Endothelial cell of umbilical vein (primary cell): ENCODE measurements around the gene CMIP. TPM values are rescaled to one million over a fixed set of nuclear protein-coding genes. Genes with fewer than 3 reads are reported as not detected.
"Not testable (repeated sequence)": the region's sequence is repeated elsewhere in the genome, so short reads cannot be mapped to it uniquely, and the experiment has no call there.

ENCODE experiments used
- BruUV-seq: library from RNA; stranded (reverse); fragments of 400-500 nt; replicated peaks from 2 replicates; lab custom pipeline; 2021; lab: Mats Ljungman, UMichigan
- CTCF ChIA-PET: fragments of 300-600, 350-600 bp; sonication (Branson Sonifier 250); formaldehyde crosslinking; loops from one replicate; lab custom pipeline; 2021; ENCODE audit warnings: antibody characterized with exemption, inconsistent platforms; lab: Charles Lee
- POLR2A ChIA-PET: fragments of 300-600, 350-600 bp; sonication (Branson Sonifier 250); formaldehyde crosslinking; loops from one replicate; lab custom pipeline; 2021; ENCODE audit warnings: antibody characterized with exemption, inconsistent platforms; lab: Charles Lee
- DNase-seq: peaks from one replicate; pipeline ENCODE4 v3.0.0-alpha.2; 2011; ENCODE audit warnings: low read depth, low spot score
- FAIRE-seq: peaks from 2 replicates; lab custom pipeline; 2011; peaks lifted over from hg19 to GRCh38; lab: Jason Lieb, UNC
- H2AFZ ChIP-seq: 2 replicates; pipeline ENCODE4 v1.6.0; 2012; ENCODE audit warnings: low read depth, low read length, control low read depth, inconsistent platforms
- H3K27ac ChIP-seq: 2 replicates; pipeline ENCODE4 v1.5.1; 2011; ENCODE audit warnings: low read depth, mild to moderate bottlenecking, control low read depth, low read length, moderate library complexity; ENCODE audit not compliant: insufficient read depth
- H3K27me3 ChIP-seq, 2 experiments: 2 replicates each; pipeline versions ENCODE4 v1.6.0 to v1.6.1; 2011; ENCODE audit warnings: low read length in 2 of 2, mixed read lengths in 1 of 2; ENCODE audit not compliant: control insufficient read depth in 2 of 2, insufficient read depth in 2 of 2
- H3K36me3 ChIP-seq, 2 experiments: 2 replicates in 1 of 2; 3 replicates in 1 of 2; pipeline ENCODE4 v1.5.1; 2011; ENCODE audit warnings: low read length in 2 of 2, mild to moderate bottlenecking in 1 of 2, moderate library complexity in 1 of 2; ENCODE audit not compliant: control insufficient read depth in 2 of 2, insufficient read depth in 2 of 2; ENCODE audit errors: extremely low read depth in 1 of 2
- H3K4me1 ChIP-seq: 3 replicates; pipeline ENCODE4 v1.5.1; 2011; ENCODE audit warnings: mild to moderate bottlenecking, low read length; ENCODE audit not compliant: control insufficient read depth, insufficient read depth; ENCODE audit errors: extremely low read depth
- H3K4me2 ChIP-seq: 2 replicates; pipeline ENCODE4 v1.6.1; 2011; ENCODE audit warnings: low read length, control low read depth, mixed read lengths; ENCODE audit not compliant: insufficient read depth
- H3K4me3 ChIP-seq, 3 experiments: fragments of 200-600 bp in 1 of 3; sonication (generic), shearing (Covaris generic) in 1 of 3; replicated peaks in 1 of 3; 2 replicates each; pipeline ENCODE4 v1.5.1; 2011 to 2016; ENCODE audit warnings: control low read depth in 3 of 3, low read length in 3 of 3, mild to moderate bottlenecking in 2 of 3, inconsistent platforms in 1 of 3, low read depth in 1 of 3, moderate library complexity in 1 of 3; ENCODE audit not compliant: insufficient read depth in 1 of 3
- H3K79me2 ChIP-seq: 2 replicates; pipeline ENCODE4 v1.6.0; 2012; ENCODE audit warnings: low read length, inconsistent platforms; ENCODE audit not compliant: control insufficient read depth, insufficient read depth
- H3K9ac ChIP-seq: replicated peaks from 2 replicates; pipeline ENCODE3; 2011; ENCODE audit warnings: low read length, control low read depth; ENCODE audit not compliant: insufficient read depth; ENCODE audit errors: extremely low read depth
- H3K9me1 ChIP-seq: replicated peaks from 3 replicates; pipeline ENCODE4 v1.6.0; 2011; ENCODE audit warnings: mild to moderate bottlenecking, low read length; ENCODE audit not compliant: control insufficient read depth, insufficient read depth; ENCODE audit errors: extremely low read depth
- H3K9me3 ChIP-seq: replicated peaks from 2 replicates; pipeline ENCODE4 v1.5.1; 2012; ENCODE audit warnings: low read length, inconsistent platforms; ENCODE audit not compliant: control insufficient read depth, insufficient read depth
- H4K20me1 ChIP-seq: replicated peaks from 2 replicates; pipeline ENCODE3; 2011; ENCODE audit warnings: mild to moderate bottlenecking, low read length; ENCODE audit not compliant: control insufficient read depth, insufficient read depth; ENCODE audit errors: extremely low read depth
- CTCF ChIP-seq, 2 donors: IDR thresholded peaks; 1 replicate in 1 of 2; 2 replicates in 1 of 2; pipeline ENCODE4 v1.5.1; 2011; ENCODE audit warnings: low read length in 2 of 2, mild to moderate bottlenecking in 2 of 2, moderate library complexity in 2 of 2, control low read depth in 1 of 2, inconsistent platforms in 1 of 2, low read depth in 1 of 2; ENCODE audit not compliant: insufficient read depth in 1 of 2; ENCODE audit errors: extremely low read depth in 1 of 2
- EZH2 ChIP-seq: IDR thresholded peaks from 2 replicates; pipeline ENCODE4 v1.6.1; 2012; ENCODE audit warnings: borderline replicate concordance, low read depth, mild to moderate bottlenecking, moderate library complexity, low read length, inconsistent platforms; ENCODE audit not compliant: severe bottlenecking
- FOS ChIP-seq: IDR thresholded peaks from 2 replicates; pipeline ENCODE4 v1.6.1; 2011; ENCODE audit warnings: mild to moderate bottlenecking, low read length, moderate library complexity, borderline replicate concordance; ENCODE audit not compliant: insufficient read depth
- GATA2 ChIP-seq: IDR thresholded peaks from 2 replicates; pipeline ENCODE4 v1.7.0; 2011; ENCODE audit warnings: low read depth, mild to moderate bottlenecking, moderate library complexity, mixed read lengths, low read length; ENCODE audit not compliant: insufficient read length, insufficient read depth
- JUN ChIP-seq: IDR thresholded peaks from 2 replicates; pipeline ENCODE4 v1.6.1; 2011; ENCODE audit warnings: borderline replicate concordance, low read depth; ENCODE audit not compliant: insufficient read length, insufficient read depth
- MAX ChIP-seq: IDR thresholded peaks from 2 replicates; pipeline ENCODE4 v1.6.1; 2011; ENCODE audit not compliant: insufficient read depth, insufficient read length
- MYC ChIP-seq: IDR thresholded peaks from one replicate; pipeline ENCODE4 v1.6.1; 2011; ENCODE audit warnings: mild to moderate bottlenecking, low read depth, low read length
- POLR2A ChIP-seq: IDR thresholded peaks from 2 replicates; pipeline ENCODE4 v1.6.1; 2012; ENCODE audit warnings: low read depth, mild to moderate bottlenecking, control low read depth, low read length
- POLR2AphosphoS5 ChIP-seq: IDR thresholded peaks from 2 replicates; pipeline ENCODE4 v1.6.1; 2012; ENCODE audit warnings: low read depth, mild to moderate bottlenecking, control low read depth, low read length, moderate library complexity; ENCODE audit not compliant: insufficient read depth
- dilution Hi-C: fragments of 300-500 bp; cut with MboI; formaldehyde crosslinking; loops from one replicate; pipeline ENCODE4 v1.15.0; 2019; ENCODE audit warnings: low sequenced_read_pairs; ENCODE audit not compliant: extremely low pct_ligation_motif_present
- intact Hi-C: fragments of 100-400 bp; cut with micrococcal nuclease; formaldehyde crosslinking; loops from one replicate; pipeline ENCODE4 v1.10.0; 2022
- polyA plus RNA-seq, 4 experiments: library from polyadenylated mRNA; depleted of rRNA in 3 of 4; stranded (reverse) in 3 of 4; unstranded in 1 of 4; fragments of >200 nt; gene quantifications; 2 replicates each; pipeline versions ENCODE4 v1.2.1 to v1.2.3, GENCODE V29; 2011 to 2012; ENCODE audit warnings: missing spikeins in 1 of 4
- total RNA-seq: library from RNA; stranded (reverse); gene quantifications from 2 replicates; pipeline ENCODE4 v1.2.3, GENCODE V29; 2021

Gene CMIP
- total and polyA plus RNA-seq, 2 donors (not counting 3 experiments of a cell fraction or from before 2014, with no cell fraction given), result 29.0 to 101 TPM

GRCh38 chr16:81421536-81421935, 23.1 kb upstream of the CMIP start:
- H4K20me1 ChIP-seq, result no peaks in the 10 kb centered on the region
- TF ChIP-seq MAX, result no peak
- no peak for TF ChIP-seq GATA2
- no peak for TF ChIP-seq POLR2AphosphoS5
- TF ChIP-seq JUN, result no peak
- TF ChIP-seq FOS, result no peak
- no peak for TF ChIP-seq EZH2
- TF ChIP-seq MYC, result no peak
- TF ChIP-seq POLR2A, result no peak
- TF ChIP-seq CTCF (IDR thresholded peaks at IDR 0.05; ENCODE audit: extremely low read depth in 1 of 2, insufficient read depth in 1 of 2, low read depth in 1 of 2, low read length in 2 of 2), result no peak
- DNase-seq (no peak), FAIRE-seq (no peak)
- ChIA-PET POLR2A (no interaction called here), CTCF (no interaction called here)
- no peak overlapping the region for H3K9ac ChIP-seq
- no peaks in the 10 kb centered on the region for H3K9me3 ChIP-seq
- H3K4me3 ChIP-seq, result no peak overlapping the region
- no peaks in the 10 kb centered on the region for H3K79me2 ChIP-seq
- no peak overlapping the region for H3K27ac ChIP-seq
- BruUV-seq, result no TSS peak
- dilution Hi-C loops, result no loop called here
- H2AFZ ChIP-seq, result no peak overlapping the region
- H3K4me2 ChIP-seq, result no peak overlapping the region
- no peaks in the 10 kb centered on the region for H3K27me3 ChIP-seq
- intact Hi-C loops, result no loop called here
- no peaks in the 10 kb centered on the region for H3K9me1 ChIP-seq
- no peaks in the 10 kb centered on the region for H3K36me3 ChIP-seq
- H3K4me1 ChIP-seq, result no peaks in the 10 kb centered on the region

DNA sequence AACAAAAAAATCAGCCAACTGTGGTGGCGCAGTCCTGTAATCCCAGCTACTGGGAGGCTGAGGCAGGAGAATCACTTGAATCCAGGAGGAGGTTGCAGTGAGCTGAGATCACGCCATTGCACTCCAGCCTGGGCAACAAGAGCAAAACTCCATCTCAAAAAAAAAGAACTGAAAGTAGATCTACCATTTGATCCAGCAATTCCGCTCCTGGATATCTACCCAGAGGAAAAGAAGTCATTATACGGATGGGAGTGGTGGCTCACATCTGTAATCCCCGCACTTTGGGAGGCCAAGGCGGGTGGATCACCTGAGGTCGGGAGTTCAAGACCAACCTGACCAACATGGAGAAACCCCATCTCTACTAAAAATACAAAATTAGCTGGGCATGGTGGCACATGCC, 22.5 kb upstream of the CMIP start:
- DNase-seq, H3K4me2 ChIP-seq, H3K4me1 ChIP-seq, H3K36me3 ChIP-seq, H3K9ac ChIP-seq, H4K20me1 ChIP-seq, H2AFZ ChIP-seq, H3K79me2 ChIP-seq, H3K9me3 ChIP-seq, POLR2A ChIA-PET, dilution Hi-C loops, H3K27ac ChIP-seq, BruUV-seq, H3K9me1 ChIP-seq, H3K4me3 ChIP-seq, CTCF ChIA-PET, intact Hi-C loops, FAIRE-seq, H3K27me3 ChIP-seq: not testable (repeated sequence)
